ENCODE measurements around the gene FYN.

Gene FYN

DNA sequence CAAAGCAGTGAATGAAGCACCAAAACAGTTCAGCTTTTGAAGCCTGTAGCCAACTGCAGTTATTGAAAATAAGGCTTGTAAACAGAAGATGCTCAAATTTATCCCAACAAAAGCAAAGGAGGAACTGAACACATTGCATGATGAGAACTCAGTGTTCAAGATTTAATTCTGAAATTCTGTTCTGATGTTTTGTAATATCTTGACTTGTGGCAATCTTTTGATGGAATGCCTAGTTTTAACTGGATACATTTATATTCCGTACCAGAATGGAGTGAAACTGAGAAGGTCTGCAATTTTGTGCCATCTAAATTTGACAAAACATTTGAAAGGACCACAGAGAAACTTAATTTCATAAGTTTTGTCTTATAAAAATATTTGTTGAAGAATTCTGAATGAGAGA lies 17.5 kb downstream of the FYN start:
- Histone ChIP-seq H3K4me3 (ENCODE audit: low read depth, low read length) (no peak overlapping the region), H3K9me3 (ENCODE audit: control insufficient read depth, insufficient read depth, low read depth, low read length) (no peaks in the 10 kb centered on the region), H3K4me1 (ENCODE audit: control insufficient read depth, insufficient read depth, low read length) (peaks cover 12% of the 10 kb centered on the region), H3K27ac (ENCODE audit: extremely low read depth, low read depth, low read length) (no peak overlapping the region), H3K36me3 (ENCODE audit: control insufficient read depth in 2 of 2, insufficient read depth in 1 of 2, low read length in 2 of 2) (peaks cover 0 to 3% of the 10 kb centered on the region in 2 experiments; a peak in 1 of 3 replicates)
- ChIA-PET POLR2A (interaction anchor here (0.8 kb wide), 1 partner anchor 15 kb away, joined by 3 read pairs; no protein-coding TSS in a partner anchor), CTCF (interaction anchor here (0.7 kb wide), 1 partner anchor 158 kb away, joined by 4 read pairs; no protein-coding TSS in a partner anchor)
- TF ChIP-seq, protein P1, sequence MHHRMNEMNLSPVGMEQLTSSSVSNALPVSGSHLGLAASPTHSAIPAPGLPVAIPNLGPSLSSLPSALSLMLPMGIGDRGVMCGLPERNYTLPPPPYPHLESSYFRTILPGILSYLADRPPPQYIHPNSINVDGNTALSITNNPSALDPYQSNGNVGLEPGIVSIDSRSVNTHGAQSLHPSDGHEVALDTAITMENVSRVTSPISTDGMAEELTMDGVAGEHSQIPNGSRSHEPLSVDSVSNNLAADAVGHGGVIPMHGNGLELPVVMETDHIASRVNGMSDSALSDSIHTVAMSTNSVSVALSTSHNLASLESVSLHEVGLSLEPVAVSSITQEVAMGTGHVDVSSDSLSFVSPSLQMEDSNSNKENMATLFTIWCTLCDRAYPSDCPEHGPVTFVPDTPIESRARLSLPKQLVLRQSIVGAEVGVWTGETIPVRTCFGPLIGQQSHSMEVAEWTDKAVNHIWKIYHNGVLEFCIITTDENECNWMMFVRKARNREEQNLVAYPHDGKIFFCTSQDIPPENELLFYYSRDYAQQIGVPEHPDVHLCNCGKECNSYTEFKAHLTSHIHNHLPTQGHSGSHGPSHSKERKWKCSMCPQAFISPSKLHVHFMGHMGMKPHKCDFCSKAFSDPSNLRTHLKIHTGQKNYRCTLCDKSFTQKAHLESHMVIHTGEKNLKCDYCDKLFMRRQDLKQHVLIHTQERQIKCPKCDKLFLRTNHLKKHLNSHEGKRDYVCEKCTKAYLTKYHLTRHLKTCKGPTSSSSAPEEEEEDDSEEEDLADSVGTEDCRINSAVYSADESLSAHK (tag by site-specific recombination; IDR thresholded peaks at IDR 0.05), result no peak
- peak; percentile 74 for TF ChIP-seq ZNF600 (tag by site-specific recombination; IDR thresholded peaks at IDR 0.05)

DNA sequence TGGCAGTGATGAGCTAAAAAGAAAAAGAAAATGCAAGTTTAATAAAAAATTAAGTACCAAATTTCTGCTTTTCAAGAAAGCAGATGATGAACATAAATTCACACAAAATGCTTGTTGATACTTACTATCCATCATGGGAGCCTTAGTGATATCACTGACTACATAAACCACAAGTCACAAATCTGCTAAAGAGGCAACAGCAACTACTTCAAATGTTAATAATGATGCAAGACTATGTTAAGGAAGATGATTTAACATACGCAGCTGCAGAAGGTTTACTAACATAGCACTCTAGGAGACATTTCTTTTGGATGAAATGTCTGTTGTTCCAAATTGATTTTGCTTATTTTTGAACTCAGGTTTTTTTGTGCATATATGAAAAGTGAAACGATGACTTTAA lies 18.6 kb downstream of the FYN start:
- peaks cover 12% of the 10 kb centered on the region for H3K4me1 ChIP-seq (ENCODE audit: control insufficient read depth, insufficient read depth, low read length)
- TF ChIP-seq ZNF670 (tag by site-specific recombination; IDR thresholded peaks at IDR 0.05; ENCODE audit: low read depth), result no peak
- no peak for TF ChIP-seq ZNF239 (tag by site-specific recombination; IDR thresholded peaks at IDR 0.05)
- TF ChIP-seq, protein P2, sequence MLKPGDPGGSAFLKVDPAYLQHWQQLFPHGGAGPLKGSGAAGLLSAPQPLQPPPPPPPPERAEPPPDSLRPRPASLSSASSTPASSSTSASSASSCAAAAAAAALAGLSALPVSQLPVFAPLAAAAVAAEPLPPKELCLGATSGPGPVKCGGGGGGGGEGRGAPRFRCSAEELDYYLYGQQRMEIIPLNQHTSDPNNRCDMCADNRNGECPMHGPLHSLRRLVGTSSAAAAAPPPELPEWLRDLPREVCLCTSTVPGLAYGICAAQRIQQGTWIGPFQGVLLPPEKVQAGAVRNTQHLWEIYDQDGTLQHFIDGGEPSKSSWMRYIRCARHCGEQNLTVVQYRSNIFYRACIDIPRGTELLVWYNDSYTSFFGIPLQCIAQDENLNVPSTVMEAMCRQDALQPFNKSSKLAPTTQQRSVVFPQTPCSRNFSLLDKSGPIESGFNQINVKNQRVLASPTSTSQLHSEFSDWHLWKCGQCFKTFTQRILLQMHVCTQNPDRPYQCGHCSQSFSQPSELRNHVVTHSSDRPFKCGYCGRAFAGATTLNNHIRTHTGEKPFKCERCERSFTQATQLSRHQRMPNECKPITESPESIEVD (tag by site-specific recombination; IDR thresholded peaks at IDR 0.05), result 0 out of 2 replicates have a peak, but pooled peaks have one; percentile 16
- TF ChIP-seq KLF7 (tag by site-specific recombination; IDR thresholded peaks at IDR 0.05; ENCODE audit: borderline replicate concordance), result no peak
- TF ChIP-seq ZEB2 (tag by site-specific recombination; IDR thresholded peaks at IDR 0.05), result peak; percentile 43; the same call in 1 of the 2 replicates
- H3K9me3 ChIP-seq (ENCODE audit: control insufficient read depth, insufficient read depth, low read depth, low read length), result no peaks in the 10 kb centered on the region
- H3K4me3 ChIP-seq (ENCODE audit: low read depth, low read length), result no peak overlapping the region
- ChIA-PET CTCF (interaction anchor here (0.8 to 2.3 kb wide), 3 partner anchors 10 to 189 kb away, joined by 3 to 7 read pairs (median 3); no protein-coding TSS in a partner anchor), POLR2A (interaction anchor here (1.2 kb wide), 1 partner anchor 19 kb away, joined by 4 read pairs; the partner anchor contains the start of gene FYN)
- peaks cover 0 to 3% of the 10 kb centered on the region in 2 experiments; a peak in 1 of 3 replicates for H3K36me3 ChIP-seq (ENCODE audit: control insufficient read depth in 2 of 2, insufficient read depth in 1 of 2, low read length in 2 of 2)
- no peak overlapping the region for H3K27ac ChIP-seq (ENCODE audit: extremely low read depth, low read depth, low read length)

DNA sequence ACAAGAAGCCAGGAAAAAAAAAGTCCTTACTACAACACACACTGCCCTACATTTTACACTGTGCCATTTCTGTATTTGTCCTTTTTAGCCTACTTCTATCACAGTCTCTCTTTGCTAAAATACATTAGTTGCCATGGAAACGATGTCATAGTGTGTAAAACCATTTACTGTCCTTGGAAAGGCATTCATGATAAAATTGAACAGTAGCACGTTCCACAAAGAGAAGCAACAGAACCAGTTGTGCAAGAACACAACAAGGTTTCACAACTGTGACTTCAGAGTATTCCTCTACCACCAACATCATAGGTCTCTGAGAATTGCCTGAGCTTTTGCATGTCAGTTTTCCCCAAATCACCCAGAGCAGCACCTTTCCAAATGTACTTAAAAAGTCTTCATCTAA lies 20.5 kb downstream of the FYN start:
- ChIA-PET POLR2A (no interaction called here), CTCF (interaction anchor here (0.6 to 2.3 kb wide), 3 partner anchors 12 to 250 kb away, joined by 3 to 7 read pairs (median 4); no protein-coding TSS in a partner anchor)
- H3K4me1 ChIP-seq (ENCODE audit: control insufficient read depth, insufficient read depth, low read length), result peaks cover 15% of the 10 kb centered on the region
- H3K4me3 ChIP-seq (ENCODE audit: low read depth, low read length), result no peak overlapping the region
- H3K36me3 ChIP-seq (ENCODE audit: control insufficient read depth in 2 of 2, insufficient read depth in 1 of 2, low read length in 2 of 2), result peaks cover 0 to 3% of the 10 kb centered on the region in 2 experiments; a peak in 1 of 3 replicates
- TF ChIP-seq MZF1 (tag by site-specific recombination; IDR thresholded peaks at IDR 0.05; ENCODE audit: borderline replicate concordance), result no peak
- TF ChIP-seq OSR2 (tag by site-specific recombination; IDR thresholded peaks at IDR 0.05), result peak; percentile 31; the same call in 1 of the 2 replicates
- no peak for TF ChIP-seq ZNF202 (tag by site-specific recombination; IDR thresholded peaks at IDR 0.05; ENCODE audit: borderline replicate concordance)
- TF ChIP-seq, protein P2 (tag by site-specific recombination; IDR thresholded peaks at IDR 0.05), result peak; percentile 75
- peak; percentile 45; the same call in 1 of the 2 replicates for TF ChIP-seq SCRT2 (tag by site-specific recombination; IDR thresholded peaks at IDR 0.05)
- no peak for TF ChIP-seq ZNF768 (tag by site-specific recombination; IDR thresholded peaks at IDR 0.05)
- no peaks in the 10 kb centered on the region for H3K9me3 ChIP-seq (ENCODE audit: control insufficient read depth, insufficient read depth, low read depth, low read length)
- H3K27ac ChIP-seq (ENCODE audit: extremely low read depth, low read depth, low read length), result no peak overlapping the region

Data from HEK293 (cell line).